HG03280 (cell line): ENCODE measurements around the gene PIP5KL1.

Experiments used
- ATAC-seq: cut with Tn5 transposase; IDR thresholded peaks from one replicate; pipeline ENCODE4 v1.9.1; 2021; ENCODE audit warnings: mild to moderate bottlenecking, moderate library complexity; ENCODE audit not compliant: unreplicated experiment

Gene PIP5KL1, protein sequence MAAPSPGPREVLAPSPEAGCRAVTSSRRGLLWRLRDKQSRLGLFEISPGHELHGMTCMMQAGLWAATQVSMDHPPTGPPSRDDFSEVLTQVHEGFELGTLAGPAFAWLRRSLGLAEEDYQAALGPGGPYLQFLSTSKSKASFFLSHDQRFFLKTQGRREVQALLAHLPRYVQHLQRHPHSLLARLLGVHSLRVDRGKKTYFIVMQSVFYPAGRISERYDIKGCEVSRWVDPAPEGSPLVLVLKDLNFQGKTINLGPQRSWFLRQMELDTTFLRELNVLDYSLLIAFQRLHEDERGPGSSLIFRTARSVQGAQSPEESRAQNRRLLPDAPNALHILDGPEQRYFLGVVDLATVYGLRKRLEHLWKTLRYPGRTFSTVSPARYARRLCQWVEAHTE

DNA sequence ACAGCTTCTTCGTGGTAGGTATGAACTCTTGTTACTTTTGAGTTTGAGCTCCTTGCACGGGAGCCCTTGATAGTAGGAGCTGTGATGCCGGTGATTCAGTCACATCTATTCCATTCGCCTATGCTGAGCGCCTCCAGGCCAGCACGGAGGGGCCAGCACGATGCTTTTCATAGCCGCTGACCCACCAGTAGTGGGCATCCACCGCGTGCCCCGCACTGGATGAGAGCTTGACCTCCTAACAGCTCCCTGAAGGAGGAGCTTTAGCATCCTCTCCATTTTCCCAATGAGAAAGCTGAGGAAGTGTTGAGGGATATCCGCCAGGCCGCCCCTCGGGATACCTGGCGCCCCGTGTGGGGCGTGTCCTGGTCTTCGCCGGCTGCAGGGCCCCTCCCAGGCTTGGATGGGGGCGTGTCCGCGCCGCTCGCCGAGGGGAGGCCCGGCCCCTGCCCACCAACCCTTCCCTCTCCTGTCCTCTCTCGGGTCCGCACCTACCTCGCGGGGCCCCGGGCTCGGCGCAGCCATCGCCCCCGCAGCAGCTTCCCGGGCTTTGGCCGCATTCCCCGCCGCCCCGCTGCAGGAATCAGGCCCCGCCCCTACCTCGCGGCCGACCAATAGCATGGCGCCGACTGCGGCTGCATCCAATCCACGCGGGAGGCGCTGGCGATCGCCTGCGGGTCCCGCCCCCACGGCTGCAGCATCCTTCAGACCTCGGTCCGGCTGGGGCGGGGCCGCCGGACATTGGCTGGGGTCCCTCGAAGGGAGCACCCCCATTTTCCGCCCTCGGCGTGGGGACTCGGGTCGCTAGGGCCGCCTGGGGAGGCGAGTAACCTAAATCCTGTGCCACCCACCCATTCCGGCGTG lies at the start of gene PIP5KL1:
PIP5KL1 (minus strand) TSS at position 547 of the 861 bp plus-strand sequence; CDS start at position 522, 25 bp downstream.
- peak; percentile 79 for ATAC-seq

GRCh38 chr9:127980060-127980705 lies 49.6 kb upstream of the PIP5KL1 start:
- peak; percentile 35 for ATAC-seq

GRCh38 chr9:127979333-127980059 lies 48.9 kb upstream of the PIP5KL1 start:
- ATAC-seq, result no peak

- no peak for ATAC-seq
Measured at GRCh38 chr9:127979015-127979332, 48.4 kb upstream of the PIP5KL1 start.

- no peak for ATAC-seq
Measured at GRCh38 chr9:127977884-127978647, 47.5 kb upstream of the PIP5KL1 start.

- ATAC-seq, result no peak
Measured at GRCh38 chr9:127977009-127977883, 46.7 kb upstream of the PIP5KL1 start.

DNA sequence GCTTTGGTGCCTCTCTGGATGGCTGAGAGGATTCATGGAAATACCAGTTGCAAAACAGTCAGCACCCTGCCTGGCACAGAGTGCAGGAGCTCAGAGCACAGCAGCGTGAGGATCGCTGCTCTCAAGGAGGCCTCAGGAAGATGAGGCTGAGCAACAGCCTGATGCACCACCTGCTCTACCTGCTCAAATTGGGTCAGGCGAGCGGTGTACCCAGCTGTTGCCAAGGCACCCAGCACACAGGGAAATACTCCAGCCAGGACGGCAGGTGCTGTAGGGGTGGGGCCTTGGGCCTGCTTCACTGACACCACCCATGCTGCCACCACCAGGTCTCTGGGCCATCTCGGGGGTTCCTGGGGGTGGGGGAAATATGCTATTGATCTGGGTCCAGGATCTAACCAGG lies 45.9 kb upstream of the PIP5KL1 start:
- ATAC-seq, result no peak

- no peak for ATAC-seq
Measured at GRCh38 chr9:127975376-127976315, 45.1 kb upstream of the PIP5KL1 start.

GRCh38 chr9:127974769-127975261 lies 44.2 kb upstream of the PIP5KL1 start:
- ATAC-seq, result no peak

- no peak for ATAC-seq
Measured at GRCh38 chr9:127974001-127974768, 43.6 kb upstream of the PIP5KL1 start.

DNA sequence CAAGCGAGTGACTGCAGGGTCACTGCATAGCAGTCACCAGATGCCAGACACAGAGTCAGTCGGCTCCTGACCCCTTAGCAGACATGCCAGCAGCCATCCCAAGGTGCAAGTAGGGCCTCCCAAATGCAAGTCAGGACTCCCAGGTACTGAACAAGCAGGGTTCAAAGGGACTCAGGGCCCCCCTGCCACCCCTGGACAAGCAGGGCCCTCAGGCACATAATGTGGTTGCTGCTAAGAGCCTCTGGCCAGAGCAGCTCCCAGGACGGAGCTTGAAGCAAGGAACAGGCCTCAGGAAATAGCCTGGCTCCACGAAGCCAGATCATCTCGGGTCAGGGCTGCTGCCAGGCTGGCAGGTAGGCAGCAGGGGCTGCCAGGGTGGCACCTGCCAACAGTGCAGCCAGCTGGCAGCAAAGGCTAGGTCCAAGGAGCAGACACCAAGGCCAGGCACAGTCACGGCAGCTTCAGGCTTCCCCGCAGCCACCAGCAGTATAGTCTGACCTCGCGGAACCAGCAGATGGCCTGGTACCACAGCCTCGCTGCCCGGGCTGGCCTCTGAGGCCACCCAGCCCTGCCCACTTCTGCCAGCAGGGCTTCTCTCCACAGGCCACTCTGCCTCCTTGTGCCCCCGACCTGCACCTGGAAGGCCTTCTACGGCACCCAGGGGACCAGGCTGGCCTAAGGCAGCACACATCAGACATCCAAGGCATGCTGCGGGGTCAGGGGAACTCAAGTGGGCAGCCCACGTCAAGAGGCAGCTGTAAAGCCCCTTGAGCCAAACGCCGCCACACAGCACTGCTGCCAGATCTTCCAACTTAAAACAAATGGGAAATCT lies 42.8 kb upstream of the PIP5KL1 start:
- no peak for ATAC-seq

GRCh38 chr9:127972236-127972871 lies 41.8 kb upstream of the PIP5KL1 start:
- no peak for ATAC-seq

- peak; percentile 5 for ATAC-seq
Measured at GRCh38 chr9:127971357-127972235, 41.0 kb upstream of the PIP5KL1 start.

- ATAC-seq, result peak; percentile 73
Measured at GRCh38 chr9:127970401-127971313, 40.1 kb upstream of the PIP5KL1 start.
